ENCODE results near the gene ZNF79.

Gene ZNF79

GRCh38 chr9:127444921-127445850 is 21.0 kb downstream of the ZNF79 start:
- H3K4me3 ChIP-seq (ENCODE audit: low read length) = no peak overlapping the region
- peak; percentile 60 for DNase-seq (ENCODE audit: low read depth)
- no peak for TF ChIP-seq CTCF (conservative IDR thresholded peaks at IDR 0.05; ENCODE audit: low read length)

- H3K4me3 ChIP-seq (ENCODE audit: low read length) = no peak overlapping the region
- DNase-seq (ENCODE audit: low read depth) = no peak
- TF ChIP-seq CTCF (conservative IDR thresholded peaks at IDR 0.05; ENCODE audit: low read length) = no peak
Measured at GRCh38 chr9:127445851-127446712, 21.9 kb downstream of the ZNF79 start.

- no peak for DNase-seq (ENCODE audit: low read depth)
- H3K4me3 ChIP-seq (ENCODE audit: low read length) = no peak overlapping the region
- no peak for TF ChIP-seq CTCF (conservative IDR thresholded peaks at IDR 0.05; ENCODE audit: low read length)
Measured at GRCh38 chr9:127446713-127447415, 22.7 kb downstream of the ZNF79 start.

- no peak overlapping the region for H3K4me3 ChIP-seq (ENCODE audit: low read length)
- no peak for DNase-seq (ENCODE audit: low read depth)
- TF ChIP-seq CTCF (conservative IDR thresholded peaks at IDR 0.05; ENCODE audit: low read length) = no peak
Measured at GRCh38 chr9:127447416-127448111, 23.4 kb downstream of the ZNF79 start.

GRCh38 chr9:127448112-127448805 is 24.1 kb downstream of the ZNF79 start:
- H3K4me3 ChIP-seq (ENCODE audit: low read length) = peak overlapping the region; percentile 96
- TF ChIP-seq CTCF (conservative IDR thresholded peaks at IDR 0.05; ENCODE audit: low read length) = no peak
- DNase-seq (ENCODE audit: low read depth) = no peak
